ENCODE results near the gene CD58.

DNA sequence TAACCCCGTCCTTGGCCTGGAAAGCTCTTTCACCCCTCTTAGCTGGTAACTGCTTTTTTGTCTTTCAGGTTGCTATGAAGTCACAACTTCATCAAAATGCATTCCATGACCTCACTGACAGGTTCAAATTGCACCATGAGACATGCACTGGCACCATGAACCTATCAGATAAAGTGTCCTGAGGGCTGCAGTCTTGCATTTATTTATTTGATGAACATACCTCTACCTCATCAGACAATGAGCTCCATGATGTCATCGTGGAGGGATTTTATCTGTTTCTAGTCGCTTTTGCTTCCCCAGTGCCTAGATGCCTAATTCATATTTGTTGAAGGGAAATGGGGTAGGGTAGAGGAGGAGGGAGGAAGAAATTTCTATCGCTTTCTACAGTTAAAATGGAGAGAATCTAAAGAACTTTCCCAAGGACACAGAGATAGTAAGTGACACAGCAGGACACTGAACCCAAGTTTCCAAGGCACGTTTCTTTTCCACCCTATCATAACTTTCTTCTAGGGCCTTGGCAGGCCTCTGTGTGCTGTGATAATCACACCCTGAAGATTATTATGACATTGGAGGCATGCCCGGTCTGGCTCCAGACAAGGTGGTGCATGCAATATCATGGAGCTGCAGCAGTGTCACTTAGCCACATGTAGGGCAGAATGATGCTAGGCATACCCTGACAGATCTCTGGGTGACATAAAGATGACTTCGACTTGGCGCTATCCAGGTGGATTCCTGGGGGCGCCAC, 69.5 kb downstream of the CD58 start:
- TF ChIP-seq ZFP30 (CRISPR knock-in tag; IDR thresholded peaks at IDR 0.05): no peak
- no peak for TF ChIP-seq ARNTL (CRISPR knock-in tag; IDR thresholded peaks at IDR 0.05; ENCODE audit: borderline replicate concordance, low read depth)
- TF ChIP-seq ZFP3 (CRISPR knock-in tag; IDR thresholded peaks at IDR 0.05): no peak
- TF ChIP-seq, protein P1, sequence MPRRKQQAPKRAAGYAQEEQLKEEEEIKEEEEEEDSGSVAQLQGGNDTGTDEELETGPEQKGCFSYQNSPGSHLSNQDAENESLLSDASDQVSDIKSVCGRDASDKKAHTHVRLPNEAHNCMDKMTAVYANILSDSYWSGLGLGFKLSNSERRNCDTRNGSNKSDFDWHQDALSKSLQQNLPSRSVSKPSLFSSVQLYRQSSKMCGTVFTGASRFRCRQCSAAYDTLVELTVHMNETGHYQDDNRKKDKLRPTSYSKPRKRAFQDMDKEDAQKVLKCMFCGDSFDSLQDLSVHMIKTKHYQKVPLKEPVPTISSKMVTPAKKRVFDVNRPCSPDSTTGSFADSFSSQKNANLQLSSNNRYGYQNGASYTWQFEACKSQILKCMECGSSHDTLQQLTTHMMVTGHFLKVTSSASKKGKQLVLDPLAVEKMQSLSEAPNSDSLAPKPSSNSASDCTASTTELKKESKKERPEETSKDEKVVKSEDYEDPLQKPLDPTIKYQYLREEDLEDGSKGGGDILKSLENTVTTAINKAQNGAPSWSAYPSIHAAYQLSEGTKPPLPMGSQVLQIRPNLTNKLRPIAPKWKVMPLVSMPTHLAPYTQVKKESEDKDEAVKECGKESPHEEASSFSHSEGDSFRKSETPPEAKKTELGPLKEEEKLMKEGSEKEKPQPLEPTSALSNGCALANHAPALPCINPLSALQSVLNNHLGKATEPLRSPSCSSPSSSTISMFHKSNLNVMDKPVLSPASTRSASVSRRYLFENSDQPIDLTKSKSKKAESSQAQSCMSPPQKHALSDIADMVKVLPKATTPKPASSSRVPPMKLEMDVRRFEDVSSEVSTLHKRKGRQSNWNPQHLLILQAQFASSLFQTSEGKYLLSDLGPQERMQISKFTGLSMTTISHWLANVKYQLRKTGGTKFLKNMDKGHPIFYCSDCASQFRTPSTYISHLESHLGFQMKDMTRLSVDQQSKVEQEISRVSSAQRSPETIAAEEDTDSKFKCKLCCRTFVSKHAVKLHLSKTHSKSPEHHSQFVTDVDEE (CRISPR knock-in tag; IDR thresholded peaks at IDR 0.05): no peak
- TF ChIP-seq ISL1 (CRISPR knock-in tag; IDR thresholded peaks at IDR 0.05): no peak
- no peak for TF ChIP-seq ZNF565 (CRISPR knock-in tag; conservative IDR thresholded peaks at IDR 0.05; ENCODE audit: low read depth)
- no peak for TF ChIP-seq ESRRG (CRISPR knock-in tag; IDR thresholded peaks at IDR 0.05)
- TF ChIP-seq TCF4 (CRISPR knock-in tag; IDR thresholded peaks at IDR 0.05; ENCODE audit: borderline replicate concordance): no peak
- TF ChIP-seq SNAI2 (CRISPR knock-in tag; IDR thresholded peaks at IDR 0.05): no peak
- no peak for TF ChIP-seq BACH2 (CRISPR knock-in tag; IDR thresholded peaks at IDR 0.05; ENCODE audit: borderline replicate concordance)
